G401 (cell line): Measurements from ENCODE around the gene PRND. TPM values are rescaled to one million over a fixed set of nuclear protein-coding genes. Genes with fewer than 3 reads are reported as not detected.
"Not testable (repeated sequence)": the region's sequence is repeated elsewhere in the genome, so short reads cannot be mapped to it uniquely, and the experiment has no call there.

Experiments used
- DNase-seq: peaks from one replicate; pipeline ENCODE4 v3.0.0-alpha.2; 2015; ENCODE audit warnings: low spot score
- in situ Hi-C: cut with HindIII; loops from 2 replicates; pipeline ENCODE4 v1.10.0; 2016; ENCODE audit warnings: low sequenced_read_pairs, mixed read lengths
- total RNA-seq: library from RNA; depleted of rRNA; stranded (reverse); fragments of >200 nt; shearing (Covaris generic); gene quantifications from 2 replicates; pipeline ENCODE4 v1.2.3, GENCODE V29; 2014

PRND gene
- total RNA-seq, 1 experiment from 2014 or later, result not detected

DNA sequence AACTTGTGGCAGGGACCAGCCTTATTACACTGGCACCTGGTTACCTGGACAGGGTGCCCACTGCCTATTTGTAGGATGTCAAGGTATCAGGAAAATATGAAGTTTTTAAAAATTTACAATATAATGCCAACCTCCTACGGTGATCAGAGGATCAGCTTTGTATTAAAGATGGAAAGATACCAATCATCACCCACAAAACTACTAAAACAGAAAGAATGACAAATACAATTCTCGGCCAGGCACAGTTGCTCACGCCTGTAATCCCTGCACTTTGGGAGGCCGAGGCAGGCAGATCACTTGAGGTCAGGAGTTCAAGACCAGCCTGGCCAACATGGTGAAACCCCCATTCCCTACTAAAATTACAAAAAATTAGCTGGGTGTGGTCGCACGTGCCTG lies 18.4 kb upstream of the PRND start:
- in situ Hi-C loops, result no loop called here
- DNase-seq, result no peak

DNA sequence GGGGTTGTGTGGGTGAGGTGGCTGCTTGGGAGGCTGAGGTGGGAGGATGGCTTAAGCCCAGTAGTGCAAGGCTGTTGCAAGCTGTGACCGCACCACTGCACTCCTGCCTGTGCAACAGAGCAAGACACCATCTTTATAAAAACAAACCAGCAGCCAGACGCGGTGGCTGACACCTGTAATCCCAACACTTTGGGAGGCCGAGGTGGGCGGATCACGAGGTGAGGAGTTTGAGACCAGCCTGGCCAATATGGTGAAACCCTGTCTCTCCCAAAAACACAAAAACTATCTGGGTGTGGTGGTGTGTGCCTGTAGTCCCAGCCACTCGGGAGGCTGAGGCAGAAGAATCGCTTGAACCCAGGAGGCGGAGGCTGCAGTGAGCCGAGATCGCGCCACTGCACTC lies 14.8 kb upstream of the PRND start:
- in situ Hi-C loops, result not testable (repeated sequence)

DNA sequence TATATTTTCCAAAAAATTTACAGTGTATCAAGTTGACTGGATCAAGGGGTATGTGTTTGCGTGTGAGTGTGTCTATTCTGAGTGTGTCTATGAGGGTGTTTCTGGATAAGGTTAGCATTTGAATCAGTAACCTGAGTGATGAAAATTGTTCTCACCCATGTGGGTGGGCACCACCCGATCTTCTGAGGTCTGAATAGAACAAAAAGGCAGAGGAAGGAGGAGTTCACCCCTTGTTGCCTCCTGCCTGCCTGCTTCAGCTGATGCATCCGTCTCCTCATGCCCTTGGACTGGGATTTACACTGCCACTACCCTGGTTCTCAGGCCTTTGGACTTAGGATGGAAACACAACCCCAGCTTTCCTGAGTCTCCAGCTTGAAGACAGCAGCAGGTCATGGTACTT lies 13.7 kb upstream of the PRND start:
- no peak for DNase-seq

More for the DNA sequence above, 14.8 kb upstream of the PRND start:
- not testable (repeated sequence) for DNase-seq

DNA sequence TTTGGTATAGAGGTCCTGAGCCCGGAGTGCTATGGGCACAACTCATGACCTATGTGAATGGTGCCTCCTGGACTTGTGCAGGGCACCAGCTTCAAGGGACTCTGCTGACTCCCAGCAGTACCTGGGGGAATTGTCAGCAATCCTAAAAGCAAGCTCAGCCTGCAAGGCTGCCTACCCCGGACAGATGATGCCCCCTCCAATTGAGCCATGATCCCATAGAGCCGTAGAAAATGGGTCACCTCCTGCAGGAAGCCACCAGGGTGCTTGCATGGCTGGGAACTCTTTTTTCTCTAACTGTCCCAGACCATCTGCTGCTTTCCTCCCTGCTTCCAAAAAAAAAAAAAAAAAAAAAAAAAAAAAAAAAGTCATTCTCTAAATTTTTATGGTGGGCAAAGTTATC lies 12.9 kb upstream of the PRND start:
- in situ Hi-C loops, result no loop called here

More for the DNA sequence above, 13.7 kb upstream of the PRND start:
- in situ Hi-C loops, result no loop called here

DNA sequence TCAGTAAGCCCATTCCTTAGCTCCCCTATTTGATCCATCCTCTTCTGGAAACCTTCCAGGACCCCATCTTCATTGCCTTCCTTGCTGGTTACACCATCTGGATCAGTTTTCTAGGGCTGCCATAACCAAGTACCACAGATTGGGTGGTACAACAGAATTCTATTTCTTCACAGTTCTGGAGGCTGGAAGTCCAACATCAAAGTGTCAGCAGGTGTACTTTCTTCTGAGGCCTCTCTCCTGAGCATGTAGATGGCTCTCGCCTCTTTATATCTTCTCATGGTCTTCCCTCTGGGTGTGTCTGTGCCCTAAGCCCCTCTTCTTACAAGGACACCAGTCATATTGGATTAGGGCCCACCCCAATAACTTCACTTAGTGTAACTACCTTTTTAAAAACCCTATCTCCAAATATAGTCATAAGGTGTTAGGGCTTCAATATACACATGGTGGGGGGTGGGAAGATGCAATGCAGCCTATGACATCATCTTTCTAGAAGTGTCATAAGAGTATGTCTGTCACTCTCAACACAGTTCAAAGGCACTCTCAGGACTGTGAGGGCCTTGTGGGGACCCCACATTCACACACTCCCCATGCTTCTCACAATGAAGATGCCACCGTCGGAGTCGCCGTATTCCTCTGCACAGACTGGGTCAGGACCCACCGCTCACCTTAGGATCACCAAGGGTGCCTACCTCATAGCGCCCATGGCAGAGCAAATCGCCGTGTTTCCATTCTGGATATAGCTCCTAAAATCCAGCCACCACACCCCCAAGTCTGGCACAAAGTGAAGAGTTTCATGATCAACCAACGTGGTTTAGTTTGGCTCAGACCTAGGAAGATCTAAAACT lies 12.2 kb upstream of the PRND start:
- DNase-seq, result no peak
- in situ Hi-C loops, result no loop called here

More for the DNA sequence above, 12.9 kb upstream of the PRND start:
- DNase-seq, result peak; percentile 82

DNA sequence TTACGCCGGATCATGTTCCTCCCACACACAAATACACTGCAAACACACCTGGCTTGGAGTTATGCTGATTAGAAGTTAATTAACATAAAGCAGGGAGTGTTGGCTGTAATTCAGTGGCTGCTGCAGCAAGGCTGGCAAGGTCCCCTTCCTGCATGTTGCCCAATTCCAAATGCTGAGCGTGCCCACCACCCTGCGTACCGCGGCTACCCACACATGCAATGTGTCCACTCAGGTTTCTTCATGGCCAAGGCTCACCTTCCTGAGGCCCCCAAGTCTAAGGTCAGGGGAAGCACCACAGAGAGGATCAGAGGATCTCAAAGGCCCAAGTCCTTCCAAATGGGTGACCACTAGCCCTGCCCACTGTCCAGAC lies 11.6 kb upstream of the PRND start:
- in situ Hi-C loops, result no loop called here
- DNase-seq, result no peak

DNA sequence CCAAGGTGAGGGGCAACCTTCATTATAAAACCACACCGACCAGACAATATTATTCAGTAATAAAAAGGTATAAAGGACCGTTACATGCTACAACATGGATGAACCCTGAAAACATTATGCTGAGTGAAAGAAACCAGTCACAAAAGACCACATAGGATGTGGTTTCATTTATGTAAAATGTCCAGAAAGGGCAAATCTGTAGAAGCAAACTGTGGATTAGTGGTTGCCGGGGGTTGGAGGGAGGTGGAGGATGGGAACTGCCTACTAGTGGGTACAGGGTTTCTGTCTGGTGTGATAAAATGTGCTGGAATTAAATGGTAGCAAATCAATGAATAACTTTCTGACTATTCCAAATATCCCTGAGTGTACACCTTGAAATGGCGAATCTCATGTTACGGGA lies 10.2 kb upstream of the PRND start:
- no peak for DNase-seq
- in situ Hi-C loops, result no loop called here

DNA sequence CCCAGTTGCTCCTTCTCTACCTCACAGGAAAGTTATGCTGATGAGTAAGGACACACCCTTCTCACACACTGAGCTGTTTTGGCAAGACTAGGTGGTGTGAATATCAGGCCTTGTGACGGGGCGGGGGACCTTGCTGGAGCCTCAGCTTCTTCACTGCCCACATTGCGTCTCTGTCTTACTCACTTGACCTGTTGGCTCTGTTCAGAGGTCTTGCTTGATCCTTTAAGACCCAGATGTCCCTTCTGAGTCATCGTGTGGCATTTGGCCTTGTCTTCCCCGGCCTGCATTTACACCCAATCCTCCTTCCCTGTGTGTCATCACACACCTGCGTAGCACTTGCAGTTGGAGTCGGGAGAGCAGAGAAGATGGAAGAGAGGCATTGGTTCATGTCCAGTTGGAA lies 8.3 kb upstream of the PRND start:
- DNase-seq, result no peak
- in situ Hi-C loops, result no loop called here

DNA sequence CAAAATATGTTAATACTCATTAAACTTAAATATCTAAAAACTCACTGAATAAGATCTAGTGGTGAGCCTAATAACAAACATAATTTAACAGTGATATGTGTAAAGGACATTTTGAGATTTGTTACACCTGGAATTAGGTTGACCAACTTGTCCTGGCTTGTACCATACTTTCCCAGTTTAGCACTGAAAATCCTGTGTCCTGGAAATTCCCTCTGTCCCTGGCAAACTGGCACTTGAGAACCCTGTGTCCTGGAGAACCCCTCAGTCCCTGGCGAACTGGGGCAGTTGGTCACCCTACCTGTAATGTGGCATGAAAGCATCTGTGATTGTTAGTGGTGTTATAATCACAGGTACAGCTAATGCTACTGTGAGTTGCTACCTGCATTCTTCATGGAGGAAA lies 6.9 kb upstream of the PRND start:
- in situ Hi-C loops, result no loop called here
- peak; percentile 45 for DNase-seq

DNA sequence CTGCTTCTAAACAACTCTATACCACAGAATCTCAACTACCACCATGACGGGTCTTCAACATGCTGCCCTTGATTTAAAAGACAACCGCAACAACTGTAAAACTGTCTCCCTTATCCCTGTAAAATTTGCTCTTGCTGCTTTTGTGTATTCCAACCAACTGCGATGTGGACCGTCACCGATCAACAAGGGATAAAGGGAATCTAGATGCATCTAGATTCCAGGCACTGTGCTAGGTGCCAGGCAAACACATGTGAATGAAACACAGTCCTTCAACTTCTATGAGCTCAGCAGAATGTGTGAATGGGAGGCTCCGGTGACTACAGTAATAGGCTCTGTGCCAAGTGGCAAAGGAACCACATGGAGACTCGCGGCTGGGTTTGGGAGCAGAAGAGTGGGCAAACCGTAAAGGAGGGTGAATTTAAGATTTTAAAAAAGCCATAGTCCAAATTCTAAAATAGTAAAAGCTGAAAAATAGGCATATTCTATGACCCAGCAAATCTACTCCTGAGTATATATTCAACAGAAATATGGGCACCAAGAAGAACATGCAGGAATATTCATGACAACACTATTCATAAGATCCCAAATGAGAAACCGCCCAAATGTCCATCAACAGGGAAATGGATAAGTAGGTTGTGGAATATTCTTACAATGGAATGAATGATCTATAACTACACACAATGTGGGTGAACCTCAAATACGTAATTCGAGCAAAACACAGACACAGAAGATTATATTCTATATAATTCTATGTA lies 3.7 kb upstream of the PRND start:
- in situ Hi-C loops, result no loop called here
- peak; percentile 64 for DNase-seq

DNA sequence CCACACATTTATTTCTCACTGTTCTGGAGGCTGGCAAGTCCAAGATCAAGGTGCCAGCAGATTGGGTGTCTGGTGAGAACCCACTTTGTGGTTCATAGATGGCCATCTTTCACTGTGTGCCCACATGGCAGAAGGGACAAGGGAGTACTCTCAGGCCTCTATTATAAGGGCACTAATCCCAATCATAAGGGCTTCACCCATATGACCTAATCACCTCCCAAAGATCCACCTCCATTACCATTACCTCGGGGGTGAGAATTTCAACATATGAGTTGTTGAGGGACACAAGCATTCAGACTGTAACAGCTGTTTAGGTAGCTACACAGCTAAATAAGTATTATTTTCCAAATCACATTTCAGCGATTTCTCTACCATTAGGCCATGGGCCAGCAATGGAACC lies 2.5 kb upstream of the PRND start:
- in situ Hi-C loops, result no loop called here
- no peak for DNase-seq

DNA sequence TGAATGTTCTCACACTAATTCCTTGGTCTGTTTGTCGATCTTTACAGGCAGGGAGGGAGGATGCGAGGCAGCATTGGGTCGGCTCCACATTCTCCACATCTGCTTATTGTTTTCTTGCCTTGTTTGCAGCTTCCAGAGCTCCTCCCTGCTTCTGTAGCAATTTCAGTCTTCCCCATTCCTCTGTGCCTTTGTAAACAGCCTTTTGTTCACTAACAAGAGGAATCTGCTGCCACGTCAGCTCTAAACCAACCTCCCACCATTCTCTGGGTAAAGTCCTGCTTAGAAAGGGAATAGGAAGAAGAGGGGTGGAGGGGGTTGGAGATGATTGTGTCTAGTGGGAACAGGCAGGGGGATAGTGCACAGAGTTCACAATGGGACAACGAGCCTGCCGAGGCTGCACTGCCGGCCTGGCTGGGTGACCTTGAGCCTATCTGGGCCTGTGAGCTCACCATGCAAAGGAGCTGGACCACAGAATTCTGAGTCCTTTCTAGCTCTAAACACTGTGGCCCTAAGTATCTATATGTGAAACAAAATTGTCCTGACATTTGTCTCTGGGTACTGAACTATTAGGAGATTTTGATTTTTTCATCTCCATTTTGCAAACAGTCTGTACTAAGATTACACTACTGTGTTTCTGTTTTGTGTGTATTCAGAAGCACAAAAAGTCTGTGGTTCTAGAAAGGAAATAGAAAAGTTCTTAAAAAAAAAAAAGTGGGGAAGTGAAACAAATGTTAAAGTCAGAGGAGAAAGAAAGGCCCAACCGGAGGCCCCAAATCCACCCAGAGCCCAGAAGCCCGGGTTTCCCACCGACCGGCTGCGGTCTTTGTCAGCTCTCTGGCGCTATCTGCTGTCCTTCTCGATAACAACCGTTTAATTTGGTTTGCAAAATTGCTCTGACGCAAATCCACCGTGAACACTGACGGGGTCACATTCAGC lies 1.4 kb upstream of the PRND start:
- in situ Hi-C loops, result no loop called here
- peak; percentile 88 for DNase-seq

DNA sequence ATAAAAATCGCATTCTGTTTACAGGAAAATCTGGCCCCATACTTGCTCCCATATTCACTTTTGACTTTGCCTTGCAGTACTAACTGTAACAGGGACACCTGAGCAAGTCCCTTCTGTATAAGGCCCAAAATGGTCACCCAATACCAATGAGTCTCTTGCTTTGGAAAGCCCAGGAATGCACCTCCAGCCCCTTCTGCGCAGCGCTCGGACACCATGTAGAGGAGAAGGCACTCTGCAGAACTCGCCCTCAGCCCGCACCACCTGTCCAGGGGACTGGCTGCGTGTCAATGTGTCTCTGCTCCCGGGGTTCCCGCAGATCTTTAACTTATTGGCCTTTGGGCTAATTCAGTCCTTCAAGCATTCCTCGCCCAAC lies 746 bp upstream of the PRND start:
- in situ Hi-C loops, result no loop called here
- no peak for DNase-seq

DNA sequence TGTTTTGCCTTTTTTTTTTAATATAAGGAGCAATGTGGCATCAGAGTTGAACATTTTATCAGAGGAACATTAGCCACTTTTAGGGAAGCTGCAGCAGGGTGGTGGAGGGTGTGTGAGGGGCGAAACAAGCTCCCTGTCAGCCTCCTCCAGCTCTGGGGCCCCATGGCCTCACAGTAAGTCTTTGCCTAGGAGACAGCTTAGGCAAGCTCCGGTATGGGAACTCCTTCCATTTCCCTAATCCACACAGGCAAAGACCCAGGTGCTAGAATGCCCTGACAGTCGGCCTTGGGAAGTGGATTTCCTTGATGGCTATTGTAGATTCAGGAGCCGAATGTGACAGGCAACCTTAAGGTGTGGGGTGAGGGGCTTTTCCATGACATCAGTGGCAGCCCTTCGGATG lies 862 bp downstream of the PRND start:
- in situ Hi-C loops, result no loop called here
- DNase-seq, result no peak

DNA sequence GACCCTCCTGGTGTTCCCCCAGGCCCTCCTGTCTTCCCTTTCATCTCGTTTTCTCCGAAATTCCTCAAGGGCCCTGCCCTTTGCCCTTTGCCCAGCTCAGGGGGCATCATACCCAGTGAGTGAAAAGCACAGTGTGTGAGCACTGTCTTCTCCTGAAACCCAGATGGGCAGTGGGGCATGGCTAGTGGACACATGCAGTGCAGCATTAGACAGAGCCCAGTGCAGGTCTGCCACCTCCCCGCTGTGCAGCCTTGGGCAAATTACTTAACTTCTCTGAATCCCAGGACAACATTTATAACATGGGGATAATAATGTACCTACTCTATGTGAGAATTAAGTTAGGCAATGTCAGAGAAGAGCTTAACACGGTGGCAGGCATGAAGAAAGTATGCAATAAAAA lies 1.3 kb downstream of the PRND start:
- in situ Hi-C loops, result no loop called here

DNA sequence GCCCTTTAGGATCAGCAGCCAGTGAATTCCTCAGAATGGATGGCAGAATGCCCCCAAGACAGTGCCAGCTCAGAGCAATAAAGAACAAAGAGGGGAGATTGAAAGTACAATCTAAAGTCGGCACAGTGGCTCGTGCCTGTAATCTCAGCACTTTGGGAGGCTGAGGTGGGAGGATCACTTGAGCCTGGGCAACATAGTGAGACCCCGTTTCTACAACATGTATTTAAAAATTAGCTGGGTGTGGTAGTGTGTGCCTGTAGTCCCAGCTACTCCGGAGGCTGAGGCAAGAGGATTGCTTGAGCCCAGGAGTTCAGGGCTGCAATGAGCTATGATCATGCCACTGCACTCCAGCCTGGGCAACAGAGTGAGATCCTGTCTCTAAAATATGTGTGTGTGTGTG lies 1.8 kb downstream of the PRND start:
- in situ Hi-C loops, DNase-seq: not testable (repeated sequence)

More for the DNA sequence above, 1.3 kb downstream of the PRND start:
- DNase-seq, result no peak

DNA sequence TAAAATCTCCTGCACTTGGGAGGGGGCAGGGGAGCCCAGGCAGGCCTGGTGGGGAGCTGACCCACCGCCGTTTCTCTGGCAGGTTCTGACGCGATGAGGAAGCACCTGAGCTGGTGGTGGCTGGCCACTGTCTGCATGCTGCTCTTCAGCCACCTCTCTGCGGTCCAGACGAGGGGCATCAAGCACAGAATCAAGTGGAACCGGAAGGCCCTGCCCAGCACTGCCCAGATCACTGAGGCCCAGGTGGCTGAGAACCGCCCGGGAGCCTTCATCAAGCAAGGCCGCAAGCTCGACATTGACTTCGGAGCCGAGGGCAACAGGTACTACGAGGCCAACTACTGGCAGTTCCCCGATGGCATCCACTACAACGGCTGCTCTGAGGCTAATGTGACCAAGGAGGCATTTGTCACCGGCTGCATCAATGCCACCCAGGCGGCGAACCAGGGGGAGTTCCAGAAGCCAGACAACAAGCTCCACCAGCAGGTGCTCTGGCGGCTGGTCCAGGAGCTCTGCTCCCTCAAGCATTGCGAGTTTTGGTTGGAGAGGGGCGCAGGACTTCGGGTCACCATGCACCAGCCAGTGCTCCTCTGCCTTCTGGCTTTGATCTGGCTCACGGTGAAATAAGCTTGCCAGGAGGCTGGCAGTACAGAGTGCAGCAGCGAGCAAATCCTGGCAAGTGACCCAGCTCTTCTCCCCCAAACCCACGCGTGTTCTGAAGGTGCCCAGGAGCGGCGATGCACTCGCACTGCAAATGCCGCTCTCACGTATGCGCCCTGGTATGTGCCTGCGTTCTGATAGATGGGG lies 3.0 kb downstream of the PRND start:
- DNase-seq, result peak; percentile 70
- in situ Hi-C loops, result no loop called here

DNA sequence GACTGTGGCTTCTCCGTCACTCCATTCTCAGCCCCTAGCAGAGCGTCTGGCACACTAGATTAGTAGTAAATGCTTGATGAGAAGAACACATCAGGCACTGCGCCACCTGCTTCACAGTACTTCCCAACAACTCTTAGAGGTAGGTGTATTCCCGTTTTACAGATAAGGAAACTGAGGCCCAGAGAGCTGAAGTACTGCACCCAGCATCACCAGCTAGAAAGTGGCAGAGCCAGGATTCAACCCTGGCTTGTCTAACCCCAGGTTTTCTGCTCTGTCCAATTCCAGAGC lies 3.5 kb downstream of the PRND start:
- in situ Hi-C loops, result no loop called here
- DNase-seq, result peak; percentile 64
